Measurements from ENCODE around the gene BICD1. TPM values are rescaled to one million over a fixed set of nuclear protein-coding genes. Genes with fewer than 3 reads are reported as not detected.

The BICD1 gene
- total RNA-seq, 1 experiment from 2014 or later, result 41.3 TPM

DNA sequence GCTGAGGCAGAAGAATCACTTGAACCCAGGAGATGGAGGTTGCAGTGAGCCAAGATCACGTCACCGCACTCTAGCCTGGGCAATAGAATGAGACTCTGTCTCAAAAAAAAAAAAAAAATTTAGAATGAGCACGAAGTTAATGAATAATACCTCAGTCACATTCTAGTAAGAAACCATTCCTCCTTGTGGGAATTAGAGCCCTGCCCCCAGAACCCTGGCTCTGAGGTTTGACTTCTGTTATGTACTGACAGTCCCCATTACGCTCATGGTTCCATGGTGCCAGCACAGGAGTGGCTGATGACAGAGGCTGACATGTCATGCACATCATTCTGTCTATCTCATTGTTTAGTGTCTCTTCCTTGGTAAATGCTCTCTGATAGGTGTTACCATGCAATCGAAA, 160.1 kb downstream of the BICD1 start:
- Histone ChIP-seq H3K36me3 (ENCODE audit: low read depth) (no peaks in the 10 kb centered on the region), H4K20me1 (ENCODE audit: insufficient read depth) (no peaks in the 10 kb centered on the region; the same call in 1 of the 2 replicates), H3K9me3 (ENCODE audit: insufficient read depth, low read depth) (no peaks in the 10 kb centered on the region), H3K27ac (no peak overlapping the region), H3K4me2 (no peak overlapping the region), H3K79me2 (ENCODE audit: low read depth) (no peaks in the 10 kb centered on the region), H2AFZ (no peak overlapping the region), H3F3A (ENCODE audit: insufficient read depth, low read depth) (0 out of 2 replicates have a peak, but pooled peaks cover 9% of the 10 kb centered on the region), H3K4me1 (replicated peaks; ENCODE audit: insufficient read depth) (peaks cover 8% of the 10 kb centered on the region; the same call in 1 of the 2 replicates), H3K4me3 (no peak overlapping the region), H3K27me3 (ENCODE audit: insufficient read depth, low read depth) (no peaks in the 10 kb centered on the region), H3K9me2 (ENCODE audit: insufficient read depth) (no peaks in the 10 kb centered on the region)
- ChIA-PET CTCF (no interaction called here), POLR2A (ENCODE audit: unreplicated experiment) (no interaction called here)
- no peak for DNase-seq
- intact Hi-C loops (cut with micrococcal nuclease; ENCODE audit: unreplicated experiment), result no loop called here
- BruUV-seq (replicated peaks), result no TSS peak
- no peak for TF ChIP-seq EZH2 (IDR thresholded peaks at IDR 0.05; ENCODE audit: low read depth)
- TF ChIP-seq CTCF (conservative IDR thresholded peaks at IDR 0.05), result no peak

DNA sequence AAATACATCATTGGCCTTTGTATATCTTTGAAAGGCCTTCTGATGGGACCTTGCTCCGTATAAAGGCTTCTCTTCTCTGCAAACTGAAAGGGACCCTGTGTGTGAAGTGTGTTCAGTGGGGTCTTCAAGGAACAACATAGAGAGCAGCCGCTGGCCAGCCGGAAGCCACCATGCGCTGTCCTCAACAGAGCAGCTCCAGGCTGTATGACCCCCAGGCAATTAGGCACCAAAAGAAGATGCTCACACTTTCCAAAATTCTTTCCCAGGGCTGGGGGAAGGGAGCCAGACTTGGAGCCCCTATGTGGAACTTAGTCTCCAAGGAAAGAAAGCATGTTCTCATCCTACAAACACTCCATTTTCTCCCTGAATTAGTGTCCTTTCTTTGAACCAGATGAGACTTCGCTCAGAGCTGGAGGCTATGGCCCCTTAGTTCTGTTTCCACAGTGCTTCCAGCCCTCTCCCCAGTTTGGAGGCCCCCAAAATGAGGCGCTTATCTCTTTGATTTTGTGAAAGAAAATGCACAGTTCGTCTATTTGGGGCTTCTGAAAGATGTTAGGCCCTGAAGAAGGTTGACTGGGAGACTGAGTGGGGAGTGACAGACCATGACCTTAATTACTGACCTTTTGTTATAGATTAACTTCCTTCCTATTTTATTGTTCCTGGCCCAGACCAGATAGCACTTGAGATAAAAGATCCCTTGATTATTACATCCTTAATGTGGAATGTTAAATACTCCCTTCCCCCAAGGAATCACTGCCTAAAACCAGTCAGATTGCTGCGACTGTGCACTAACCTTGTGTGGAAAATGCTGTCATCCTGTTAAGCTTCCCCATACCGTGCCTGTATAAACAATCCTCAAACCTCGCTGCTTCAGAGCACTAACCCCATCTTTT, 164.4 kb downstream of the BICD1 start:
- POLR2A ChIA-PET (ENCODE audit: unreplicated experiment), result no interaction called here
- H3K36me3 ChIP-seq (ENCODE audit: low read depth), result no peaks in the 10 kb centered on the region
- peaks cover 17% of the 10 kb centered on the region; the same call in 1 of the 2 replicates for H3K4me1 ChIP-seq (replicated peaks; ENCODE audit: insufficient read depth)
- CTCF ChIA-PET, result no interaction called here
- H2AFZ ChIP-seq, result no peak overlapping the region
- peak; percentile 17 to 43 for DNase-seq
- 0 out of 2 replicates have a peak, but pooled peaks cover 5% of the 10 kb centered on the region for H3K9me2 ChIP-seq (ENCODE audit: insufficient read depth)
- no peak overlapping the region for H3K27ac ChIP-seq
- no TSS peak for BruUV-seq (replicated peaks)
- TF ChIP-seq CTCF (conservative IDR thresholded peaks at IDR 0.05) (no peak), EZH2 (IDR thresholded peaks at IDR 0.05; ENCODE audit: low read depth) (no peak)
- peak overlapping the region; percentile 37 for H3K4me2 ChIP-seq
- H3K9me3 ChIP-seq (ENCODE audit: insufficient read depth, low read depth), result no peaks in the 10 kb centered on the region
- 0 out of 2 replicates have a peak, but pooled peaks cover 9% of the 10 kb centered on the region for H3F3A ChIP-seq (ENCODE audit: insufficient read depth, low read depth)
- no peaks in the 10 kb centered on the region for H3K27me3 ChIP-seq (ENCODE audit: insufficient read depth, low read depth)
- intact Hi-C loops (cut with micrococcal nuclease; ENCODE audit: unreplicated experiment), result no loop called here
- no peaks in the 10 kb centered on the region; the same call in 1 of the 2 replicates for H3K79me2 ChIP-seq (ENCODE audit: low read depth)
- no peaks in the 10 kb centered on the region; the same call in 1 of the 2 replicates for H4K20me1 ChIP-seq (ENCODE audit: insufficient read depth)
- no peak overlapping the region for H3K4me3 ChIP-seq

DNA sequence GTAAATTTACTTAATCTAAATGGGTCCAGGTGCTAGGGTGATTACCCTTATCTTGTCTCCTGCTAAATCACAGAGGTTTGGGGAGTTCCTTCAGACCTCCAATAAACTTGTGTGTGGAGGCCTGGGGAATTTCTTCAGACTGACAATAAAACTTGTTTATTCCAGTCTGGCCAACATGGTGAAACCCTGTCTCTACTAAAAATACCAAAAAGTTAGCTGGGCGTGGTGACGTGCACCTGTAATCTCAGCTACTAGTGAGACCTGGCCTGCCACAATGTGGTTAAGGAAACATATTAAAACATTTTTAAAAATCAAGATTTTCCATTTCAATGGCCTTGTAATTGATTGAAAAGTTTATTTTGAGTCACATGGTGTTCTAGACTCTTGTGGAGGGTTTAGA, 165.8 kb downstream of the BICD1 start:
- Histone ChIP-seq H3K4me1 (replicated peaks; ENCODE audit: insufficient read depth) (peaks cover 17% of the 10 kb centered on the region; the same call in 1 of the 2 replicates), H3K4me3 (no peak overlapping the region), H3K27ac (no peak overlapping the region), H4K20me1 (ENCODE audit: insufficient read depth) (no peaks in the 10 kb centered on the region; the same call in 1 of the 2 replicates), H3K36me3 (ENCODE audit: low read depth) (no peaks in the 10 kb centered on the region), H3K9me2 (ENCODE audit: insufficient read depth) (0 out of 2 replicates have a peak, but pooled peaks cover 5% of the 10 kb centered on the region), H3K9me3 (ENCODE audit: insufficient read depth, low read depth) (no peaks in the 10 kb centered on the region), H3F3A (ENCODE audit: insufficient read depth, low read depth) (0 out of 2 replicates have a peak, but pooled peaks cover 9% of the 10 kb centered on the region), H3K27me3 (ENCODE audit: insufficient read depth, low read depth) (no peaks in the 10 kb centered on the region), H3K79me2 (ENCODE audit: low read depth) (no peaks in the 10 kb centered on the region; the same call in 1 of the 2 replicates), H3K4me2 (no peak overlapping the region), H2AFZ (no peak overlapping the region)
- no TSS peak for BruUV-seq (replicated peaks)
- no peak for TF ChIP-seq CTCF (conservative IDR thresholded peaks at IDR 0.05)
- no peak for TF ChIP-seq EZH2 (IDR thresholded peaks at IDR 0.05; ENCODE audit: low read depth)
- intact Hi-C loops (cut with micrococcal nuclease; ENCODE audit: unreplicated experiment), result no loop called here
- ChIA-PET CTCF (no interaction called here), POLR2A (ENCODE audit: unreplicated experiment) (no interaction called here)
- DNase-seq, result no peak

Measured in PC-9 (cell line).